Natural killer cell treated with Interleukin-12 subunit alpha and Interleukin-12 subunit beta and Interleukin-15 and Interleukin-18, amount 100 ng/mL, for 72 hours (primary cell): ENCODE data around the gene BMPR1B. TPM values are rescaled to one million over a fixed set of nuclear protein-coding genes. Genes with fewer than 3 reads are reported as not detected.

Experiments used
- ATAC-seq, 2 donors: fragments of 150-1000 bp; cut with Tn5 transposase in 1 of 2; sonication (Bioruptor Pico), chemical (Tn5 transposase) in 1 of 2; 2 replicates each; pipeline ENCODE4 v1.10.0; 2021
- DNase-seq: peaks from one replicate; pipeline ENCODE4 v3.0.0; 2022; ENCODE audit warnings: low spot score
- H3K27ac Mint-ChIP-seq, 2 donors: 1 replicate in 1 of 2; 2 replicates in 1 of 2; pipeline ENCODE4 v1.8.0; 2022; ENCODE audit warnings: mixed read lengths in 2 of 2, mild to moderate bottlenecking in 1 of 2, moderate library complexity in 1 of 2
- H3K27me3 Mint-ChIP-seq, 2 donors: 1 replicate in 1 of 2; 2 replicates in 1 of 2; pipeline ENCODE4 v1.8.0; 2022; ENCODE audit warnings: mixed read lengths in 2 of 2
- H3K36me3 Mint-ChIP-seq: one replicate; pipeline ENCODE4 v1.8.0; 2022; ENCODE audit warnings: mixed read lengths
- H3K4me1 Mint-ChIP-seq, 2 donors: 1 replicate in 1 of 2; 2 replicates in 1 of 2; pipeline ENCODE4 v1.8.0; 2022; ENCODE audit warnings: low read depth in 2 of 2, mixed read lengths in 2 of 2, mild to moderate bottlenecking in 1 of 2
- H3K4me3 Mint-ChIP-seq: one replicate; pipeline ENCODE4 v1.8.0; 2022; ENCODE audit warnings: mixed read lengths
- H3K9me3 Mint-ChIP-seq: 2 replicates; pipeline ENCODE4 v1.8.0; 2022; ENCODE audit warnings: mixed read lengths
- total RNA-seq, 2 donors: library from RNA; stranded (reverse); gene quantifications; one replicate each; pipeline ENCODE4 v1.2.3, GENCODE V29; 2022

Gene BMPR1B
- total RNA-seq, 2 donors from 2014 or later: not detected

- no peaks in the 10 kb centered on the region for H3K27me3 Mint-ChIP-seq
- DNase-seq: no peak
- peaks cover 2% of the 10 kb centered on the region for H3K9me3 Mint-ChIP-seq
- no peak for ATAC-seq
- peaks cover 4% of the 10 kb centered on the region for H3K36me3 Mint-ChIP-seq
- H3K4me1 Mint-ChIP-seq: peaks cover 4 to 9% of the 10 kb centered on the region in 2 donors
- H3K27ac Mint-ChIP-seq: no peak overlapping the region
- H3K4me3 Mint-ChIP-seq: no peak overlapping the region
Measured at GRCh38 chr4:94913316-94913715, 155.6 kb downstream of the BMPR1B start.

DNA sequence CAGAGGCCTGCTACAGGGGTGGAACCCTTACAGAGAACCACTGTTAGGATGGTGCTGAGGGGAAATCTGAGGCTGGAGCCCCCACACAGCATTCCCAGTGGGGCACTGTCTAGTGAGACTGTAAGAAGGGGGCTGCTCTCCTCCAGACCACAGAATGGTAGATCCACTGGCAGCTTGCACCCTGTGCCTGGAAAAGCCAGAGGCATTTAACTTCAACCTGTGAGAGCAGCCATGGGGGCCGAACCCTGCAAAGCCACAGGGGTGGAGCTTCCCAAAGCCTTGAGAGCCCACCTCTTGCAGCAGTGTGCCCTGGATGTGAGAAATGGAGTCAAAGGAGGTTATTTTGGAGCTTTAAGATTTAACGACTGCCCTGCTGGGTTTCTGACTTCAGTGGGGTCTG lies 159.4 kb downstream of the BMPR1B start:
- no peak overlapping the region for H3K27ac Mint-ChIP-seq
- DNase-seq: no peak
- no peak for ATAC-seq
- H3K4me3 Mint-ChIP-seq: no peak overlapping the region
- H3K36me3 Mint-ChIP-seq: peaks cover 4% of the 10 kb centered on the region
- peaks cover 4 to 7% of the 10 kb centered on the region in 2 donors for H3K4me1 Mint-ChIP-seq
- peaks cover 2% of the 10 kb centered on the region for H3K9me3 Mint-ChIP-seq
- no peaks in the 10 kb centered on the region for H3K27me3 Mint-ChIP-seq

DNA sequence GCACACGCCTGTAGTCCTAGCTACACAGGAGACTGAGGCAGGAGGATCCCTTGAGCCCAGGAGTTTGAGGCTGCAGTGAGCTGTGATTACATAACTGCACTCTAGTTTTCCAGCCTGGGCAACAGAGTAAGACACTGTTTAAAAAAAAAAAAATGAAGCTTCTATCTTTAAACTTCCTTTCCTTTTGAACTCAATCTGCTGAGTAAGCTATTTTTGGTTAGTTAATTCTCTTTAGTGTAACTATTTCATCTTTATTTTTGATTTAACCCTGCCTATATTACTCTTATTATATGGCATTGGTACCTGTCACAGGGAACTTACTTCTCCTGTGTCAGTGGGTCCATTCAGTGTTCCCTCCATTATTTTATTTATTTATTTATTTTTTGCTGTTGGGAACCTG lies 160.8 kb downstream of the BMPR1B start:
- Mint-ChIP-seq H3K9me3 (peaks cover 2% of the 10 kb centered on the region), H3K27me3 (no peaks in the 10 kb centered on the region), H3K27ac (no peak overlapping the region), H3K4me3 (no peak overlapping the region), H3K36me3 (peaks cover 4% of the 10 kb centered on the region), H3K4me1 (peaks cover 1 to 4% of the 10 kb centered on the region in 2 donors)
- ATAC-seq (no peak), DNase-seq (no peak)

- no peaks in the 10 kb centered on the region for H3K4me1 Mint-ChIP-seq
- H3K36me3 Mint-ChIP-seq: peaks cover 4% of the 10 kb centered on the region
- H3K27ac Mint-ChIP-seq: no peak overlapping the region
- H3K9me3 Mint-ChIP-seq: peaks cover 2% of the 10 kb centered on the region
- ATAC-seq: no peak
- no peak overlapping the region for H3K4me3 Mint-ChIP-seq
- H3K27me3 Mint-ChIP-seq: no peaks in the 10 kb centered on the region
- no peak for DNase-seq
Measured at GRCh38 chr4:94920369-94920768, 162.6 kb downstream of the BMPR1B start.

GRCh38 chr4:94924566-94924965 lies 166.8 kb downstream of the BMPR1B start:
- ATAC-seq: no peak
- H3K4me1 Mint-ChIP-seq: no peaks in the 10 kb centered on the region
- H3K27ac Mint-ChIP-seq: no peak overlapping the region
- H3K27me3 Mint-ChIP-seq: peaks cover 0 to 2% of the 10 kb centered on the region in 2 donors
- peaks cover 2% of the 10 kb centered on the region for H3K9me3 Mint-ChIP-seq
- H3K36me3 Mint-ChIP-seq: no peaks in the 10 kb centered on the region
- no peak overlapping the region for H3K4me3 Mint-ChIP-seq
- no peak for DNase-seq

GRCh38 chr4:94925764-94926347 lies 168.1 kb downstream of the BMPR1B start:
- H3K27me3 Mint-ChIP-seq: peaks cover 0 to 2% of the 10 kb centered on the region in 2 donors
- H3K4me3 Mint-ChIP-seq: no peak overlapping the region
- no peaks in the 10 kb centered on the region for H3K36me3 Mint-ChIP-seq
- no peak for DNase-seq
- ATAC-seq: no peak
- H3K27ac Mint-ChIP-seq: no peak overlapping the region
- H3K4me1 Mint-ChIP-seq: no peaks in the 10 kb centered on the region
- H3K9me3 Mint-ChIP-seq: peaks cover 2% of the 10 kb centered on the region

GRCh38 chr4:94926936-94927335 lies 169.2 kb downstream of the BMPR1B start:
- Mint-ChIP-seq H3K4me1 (no peaks in the 10 kb centered on the region), H3K9me3 (peaks cover 2% of the 10 kb centered on the region), H3K4me3 (no peak overlapping the region), H3K27ac (no peak overlapping the region), H3K27me3 (peaks cover 0 to 2% of the 10 kb centered on the region in 2 donors), H3K36me3 (no peaks in the 10 kb centered on the region)
- DNase-seq (no peak), ATAC-seq (no peak)

GRCh38 chr4:94927696-94928095 lies 169.9 kb downstream of the BMPR1B start:
- Mint-ChIP-seq H3K27me3 (peaks cover 0 to 2% of the 10 kb centered on the region in 2 donors), H3K4me1 (no peaks in the 10 kb centered on the region), H3K27ac (no peak overlapping the region), H3K9me3 (peaks cover 2% of the 10 kb centered on the region), H3K4me3 (no peak overlapping the region), H3K36me3 (no peaks in the 10 kb centered on the region)
- ATAC-seq (no peak), DNase-seq (no peak)

GRCh38 chr4:94929696-94930095 lies 171.9 kb downstream of the BMPR1B start:
- H3K27me3 Mint-ChIP-seq: peaks cover 0 to 2% of the 10 kb centered on the region in 2 donors
- H3K4me1 Mint-ChIP-seq: no peaks in the 10 kb centered on the region
- no peak for DNase-seq
- H3K4me3 Mint-ChIP-seq: no peak overlapping the region
- H3K36me3 Mint-ChIP-seq: no peaks in the 10 kb centered on the region
- H3K27ac Mint-ChIP-seq: no peak overlapping the region
- peaks cover 2% of the 10 kb centered on the region for H3K9me3 Mint-ChIP-seq
- no peak for ATAC-seq

DNA sequence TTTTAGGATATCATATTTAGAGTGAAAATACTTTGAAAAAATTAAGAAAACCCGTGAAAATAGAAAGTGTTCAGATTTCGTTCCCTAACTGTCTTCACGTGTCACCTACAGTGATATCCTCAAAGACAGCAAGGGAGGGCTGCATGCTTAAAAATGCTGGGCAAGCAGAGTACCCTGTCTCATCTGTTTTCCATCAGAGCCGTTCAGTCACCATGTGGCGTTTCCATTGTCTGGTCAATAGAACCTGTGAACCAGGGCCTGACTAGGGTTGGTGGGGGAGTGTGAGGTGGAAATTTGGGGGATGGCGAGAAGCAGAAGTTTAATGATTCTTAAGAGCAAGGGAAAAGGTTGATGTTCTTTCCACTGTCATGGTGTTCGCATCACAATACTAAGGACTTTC lies 173.9 kb downstream of the BMPR1B start:
- Mint-ChIP-seq H3K27me3 (peaks cover 0 to under 1% of the 10 kb centered on the region in 2 donors), H3K9me3 (peaks cover under 1% of the 10 kb centered on the region), H3K4me3 (no peak overlapping the region), H3K4me1 (no peaks in the 10 kb centered on the region), H3K27ac (no peak overlapping the region), H3K36me3 (no peaks in the 10 kb centered on the region)
- no peak for DNase-seq
- ATAC-seq: no peak

- no peaks in the 10 kb centered on the region for H3K4me1 Mint-ChIP-seq
- no peak overlapping the region for H3K4me3 Mint-ChIP-seq
- H3K27me3 Mint-ChIP-seq: peaks cover 0 to 7% of the 10 kb centered on the region in 2 donors
- DNase-seq (no peak), ATAC-seq (no peak)
- no peak overlapping the region for H3K27ac Mint-ChIP-seq
- peaks cover 8% of the 10 kb centered on the region for H3K9me3 Mint-ChIP-seq
- H3K36me3 Mint-ChIP-seq: no peaks in the 10 kb centered on the region
Measured at GRCh38 chr4:94932366-94932765, 174.6 kb downstream of the BMPR1B start.

GRCh38 chr4:94933799-94934198 lies 176.0 kb downstream of the BMPR1B start:
- Mint-ChIP-seq H3K27me3 (peaks cover 0 to 9% of the 10 kb centered on the region in 2 donors), H3K4me3 (no peak overlapping the region), H3K9me3 (peaks cover 8% of the 10 kb centered on the region), H3K4me1 (no peaks in the 10 kb centered on the region), H3K27ac (no peak overlapping the region), H3K36me3 (no peaks in the 10 kb centered on the region)
- ATAC-seq: no peak
- DNase-seq: no peak

- no peak for DNase-seq
- H3K9me3 Mint-ChIP-seq: peaks cover 8% of the 10 kb centered on the region
- no peak overlapping the region for H3K27ac Mint-ChIP-seq
- no peak overlapping the region for H3K4me3 Mint-ChIP-seq
- no peaks in the 10 kb centered on the region for H3K36me3 Mint-ChIP-seq
- ATAC-seq: no peak
- H3K27me3 Mint-ChIP-seq: peaks cover 0 to 9% of the 10 kb centered on the region in 2 donors
- H3K4me1 Mint-ChIP-seq: no peaks in the 10 kb centered on the region
Measured at GRCh38 chr4:94934201-94934600, 176.4 kb downstream of the BMPR1B start.

DNA sequence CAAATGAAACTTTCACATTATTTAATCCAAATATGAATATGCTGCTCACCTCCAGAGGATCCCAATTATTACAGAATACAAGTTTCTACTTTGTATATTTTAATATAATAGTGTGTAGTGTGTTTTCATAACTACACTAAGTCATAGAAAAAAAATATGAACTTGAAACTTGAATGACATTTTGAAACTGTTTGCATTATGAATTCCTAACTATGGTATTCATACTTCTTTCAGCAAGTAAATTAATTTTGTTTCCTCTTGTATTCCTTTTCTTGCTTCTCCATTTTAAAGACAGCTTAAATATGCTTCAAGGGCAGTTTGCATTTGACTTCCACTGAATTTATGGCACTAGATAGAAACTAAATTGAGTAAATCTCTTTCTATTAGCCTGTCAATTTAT lies 177.1 kb downstream of the BMPR1B start:
- H3K36me3 Mint-ChIP-seq: no peaks in the 10 kb centered on the region

GRCh38 chr4:94936854-94937253 lies 179.1 kb downstream of the BMPR1B start:
- Mint-ChIP-seq H3K9me3 (peaks cover 8% of the 10 kb centered on the region), H3K27me3 (peaks cover 0 to 9% of the 10 kb centered on the region in 2 donors), H3K4me3 (no peak overlapping the region), H3K4me1 (no peaks in the 10 kb centered on the region), H3K36me3 (no peaks in the 10 kb centered on the region), H3K27ac (no peak overlapping the region)
- ATAC-seq: no peak
- no peak for DNase-seq

More for the DNA sequence above, 177.1 kb downstream of the BMPR1B start:
- Mint-ChIP-seq H3K4me3 (no peak overlapping the region), H3K4me1 (no peaks in the 10 kb centered on the region), H3K9me3 (peaks cover 8% of the 10 kb centered on the region), H3K27me3 (peaks cover 0 to 9% of the 10 kb centered on the region in 2 donors), H3K27ac (no peak overlapping the region)
- ATAC-seq (no peak), DNase-seq (no peak)
